K562 (cell line): Measurements from ENCODE around the gene ADGRG1. TPM values are rescaled to one million over a fixed set of nuclear protein-coding genes. Genes with fewer than 3 reads are reported as not detected.

Source experiments
- MAFG ChIP-seq: fragments of 450-650 bp; conservative IDR thresholded peaks from 2 replicates; pipeline ENCODE4 v1.6.1; 2016; ENCODE audit warnings: missing genetic modification characterization, missing compliant biosample characterization
- NR2C2 ChIP-seq, 2 experiments: fragments of 200-800 bp in 1 of 2; sonication (Bioruptor generic) in 1 of 2; sonication (generic) in 1 of 2; formaldehyde crosslinking in 1 of 2; IDR thresholded peaks; 2 replicates each; pipeline versions ENCODE4 v1.6.1 to v1.8.0; 2016 to 2022; ENCODE audit warnings: mild to moderate bottlenecking in 1 of 2, missing compliant biosample characterization in 1 of 2, missing genetic modification characterization in 1 of 2, missing genetic modification reagents in 1 of 2
- PCBP2 ChIP-seq: fragments of 200-400 bp; formaldehyde crosslinking; IDR thresholded peaks from 2 replicates; pipeline ENCODE4 v1.6.1; 2018; ENCODE audit warnings: low read length, low read depth, mild to moderate bottlenecking, moderate library complexity; ENCODE audit not compliant: poor library complexity, severe bottlenecking
- POU5F1 ChIP-seq: fragments of 150-350 bp; IDR thresholded peaks from 2 replicates; pipeline ENCODE4 v1.6.1; 2014; ENCODE audit warnings: borderline replicate concordance, low read length, low read depth, mild to moderate bottlenecking; ENCODE audit not compliant: partially characterized antibody
- PYGO2 ChIP-seq: fragments of 450-650 bp; IDR thresholded peaks from 2 replicates; pipeline ENCODE4 v1.6.1; 2016; ENCODE audit warnings: mild to moderate bottlenecking, missing genetic modification characterization, moderate library complexity, missing compliant biosample characterization
- RBFOX2 ChIP-seq: fragments of 200-400 bp; formaldehyde crosslinking; IDR thresholded peaks from 2 replicates; pipeline ENCODE4 v1.6.1; 2017; ENCODE audit warnings: low read depth, mild to moderate bottlenecking, low read length, moderate library complexity
- SLC30A9 ChIP-seq: fragments of 250-450 bp; sonication (Bioruptor Pico); IDR thresholded peaks from 2 replicates; pipeline ENCODE4 v1.8.0; 2022; ENCODE audit warnings: mild to moderate bottlenecking, moderate library complexity
- TAF15 ChIP-seq: fragments of 200-400 bp; formaldehyde crosslinking; IDR thresholded peaks from 2 replicates; pipeline ENCODE4 v1.6.1; 2017; ENCODE audit warnings: mild to moderate bottlenecking, low read depth, low read length, moderate library complexity
- TEAD1 ChIP-seq, 2 experiments: fragments of 450-650 bp in 1 of 2; sonication (generic) in 1 of 2; formaldehyde crosslinking; IDR thresholded peaks; 2 replicates each; pipeline versions ENCODE4 v1.4.0 to v1.8.0; 2020 to 2022; ENCODE audit warnings: mild to moderate bottlenecking in 2 of 2, missing genetic modification reagents in 1 of 2
- TEAD2 ChIP-seq: fragments of 450-650 bp; IDR thresholded peaks from 2 replicates; pipeline ENCODE4 v1.6.1; 2016; ENCODE audit warnings: missing genetic modification characterization, control low read depth, missing compliant biosample characterization
- TFAP4 ChIP-seq: sonication (generic); formaldehyde crosslinking; IDR thresholded peaks from 2 replicates; pipeline ENCODE4 v1.8.0; 2022; ENCODE audit warnings: missing genetic modification reagents, mild to moderate bottlenecking, moderate library complexity, borderline replicate concordance
- TOE1 ChIP-seq, 2 experiments: fragments of 450-650 bp in 1 of 2; sonication (generic) in 1 of 2; formaldehyde crosslinking in 1 of 2; IDR thresholded peaks; 2 replicates each; pipeline versions ENCODE4 v1.7.1 to v1.8.0; 2016 to 2022; ENCODE audit warnings: borderline replicate concordance in 2 of 2, mild to moderate bottlenecking in 2 of 2, antibody characterized with exemption in 1 of 2, inconsistent platforms in 1 of 2, low read depth in 1 of 2, missing genetic modification reagents in 1 of 2, moderate library complexity in 1 of 2
- U2AF1 ChIP-seq: fragments of 200-400 bp; formaldehyde crosslinking; optimal IDR thresholded peaks from 2 replicates; pipeline ENCODE3; 2017; ENCODE audit warnings: mild to moderate bottlenecking, low read depth, low read length, moderate library complexity
- WHSC1 ChIP-seq: IDR thresholded peaks from one replicate; pipeline ENCODE4 v1.6.1; 2012; ENCODE audit warnings: low read length, control low read depth, inconsistent platforms
- XRCC3 ChIP-seq: fragments of 450-650 bp; IDR thresholded peaks from 2 replicates; pipeline ENCODE4 v1.6.1; 2017; ENCODE audit warnings: mild to moderate bottlenecking, moderate library complexity
- ZNF174 ChIP-seq: fragments of 250-450 bp; sonication (Bioruptor Pico); IDR thresholded peaks from 2 replicates; pipeline ENCODE4 v1.4.0; 2020; ENCODE audit warnings: mild to moderate bottlenecking
- ZNF24 ChIP-seq: fragments of 450-650 bp; IDR thresholded peaks from 2 replicates; pipeline ENCODE4 v1.6.1; 2016
- ZNF764 ChIP-seq: fragments of 250-450 bp; sonication (Bioruptor Pico); IDR thresholded peaks from 2 replicates; pipeline ENCODE4 v1.4.0; 2020; ENCODE audit warnings: low read depth, mild to moderate bottlenecking, moderate library complexity
- polyA plus RNA-seq, 8 experiments: library from polyadenylated mRNA; depleted of rRNA in 4 of 8; stranded (reverse) in 5 of 8; unstranded in 3 of 8; fragments of >200 nt; fragmentation: Nextera tagmentation in 2 of 8; fragmentation: Illumina TruSeq in 1 of 8; extraction: Ambion mirVana in 2 of 8; extraction: Trizol in 1 of 8; gene quantifications; 2 replicates each; pipeline versions ENCODE4 v1.2.1 to v1.2.3, GENCODE V29; 2011 to 2014; ENCODE audit warnings: inconsistent platforms in 1 of 8, missing spikeins in 1 of 8
- total RNA-seq, 7 experiments: library from RNA; depleted of rRNA in 6 of 7; stranded (reverse); fragments of >200 nt in 6 of 7; fragmentation: Illumina TruSeq in 2 of 7; extraction: Trizol in 2 of 7; gene quantifications; 2 replicates each; pipeline versions ENCODE4 v1.2.1 to v1.2.3, GENCODE V29; 2011 to 2021; ENCODE audit warnings: low replicate concordance in 1 of 7
- TF ChIP-seq, protein P1 (sequence below): fragments of 200-400 bp; formaldehyde crosslinking; IDR thresholded peaks from 2 replicates; pipeline ENCODE4 v1.6.1; 2017; ENCODE audit warnings: mild to moderate bottlenecking, low read depth, low read length, moderate library complexity
- TF ChIP-seq, protein P2 (sequence below): fragments of 450-650 bp; IDR thresholded peaks from 2 replicates; pipeline ENCODE4 v1.6.1; 2017; ENCODE audit warnings: mild to moderate bottlenecking, moderate library complexity
- TF ChIP-seq, protein P3 (sequence below): fragments of 250-450 bp; sonication (Bioruptor Pico); IDR thresholded peaks from 2 replicates; pipeline ENCODE4 v1.6.1; 2021; ENCODE audit warnings: mild to moderate bottlenecking

The ADGRG1 gene
- total and polyA plus RNA-seq, 9 of the 15 experiments (the other 6 are each of a cell fraction or from before 2014, with no cell fraction given), result 0.04 to 0.31 (median 0.16) TPM; not detected in 6

GRCh38 chr16:57690782-57691471 is 62.5 kb downstream of the ADGRG1 start (continued):
- TF ChIP-seq, protein P1, sequence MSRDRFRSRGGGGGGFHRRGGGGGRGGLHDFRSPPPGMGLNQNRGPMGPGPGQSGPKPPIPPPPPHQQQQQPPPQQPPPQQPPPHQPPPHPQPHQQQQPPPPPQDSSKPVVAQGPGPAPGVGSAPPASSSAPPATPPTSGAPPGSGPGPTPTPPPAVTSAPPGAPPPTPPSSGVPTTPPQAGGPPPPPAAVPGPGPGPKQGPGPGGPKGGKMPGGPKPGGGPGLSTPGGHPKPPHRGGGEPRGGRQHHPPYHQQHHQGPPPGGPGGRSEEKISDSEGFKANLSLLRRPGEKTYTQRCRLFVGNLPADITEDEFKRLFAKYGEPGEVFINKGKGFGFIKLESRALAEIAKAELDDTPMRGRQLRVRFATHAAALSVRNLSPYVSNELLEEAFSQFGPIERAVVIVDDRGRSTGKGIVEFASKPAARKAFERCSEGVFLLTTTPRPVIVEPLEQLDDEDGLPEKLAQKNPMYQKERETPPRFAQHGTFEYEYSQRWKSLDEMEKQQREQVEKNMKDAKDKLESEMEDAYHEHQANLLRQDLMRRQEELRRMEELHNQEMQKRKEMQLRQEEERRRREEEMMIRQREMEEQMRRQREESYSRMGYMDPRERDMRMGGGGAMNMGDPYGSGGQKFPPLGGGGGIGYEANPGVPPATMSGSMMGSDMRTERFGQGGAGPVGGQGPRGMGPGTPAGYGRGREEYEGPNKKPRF, result no peak
- TF ChIP-seq SLC30A9 (CRISPR knock-in tag) (no peak), PCBP2 (no peak), RBFOX2 (no peak), ZNF764 (no peak), XRCC3 (no peak), NR2C2 (CRISPR knock-in tag; IDR thresholded peaks at IDR 0.05) (no peak), NR2C2 (tag; IDR thresholded peaks at IDR 0.05) (no peak), PYGO2 (tag) (no peak), ZNF24 (no peak), TEAD2 (tag) (no peak), TAF15 (no peak), U2AF1 (no peak), POU5F1 (no peak), TOE1 (IDR thresholded peaks at IDR 0.05; ENCODE audit: borderline replicate concordance) (no peak), TOE1 (CRISPR knock-in tag; IDR thresholded peaks at IDR 0.05; ENCODE audit: borderline replicate concordance, low read depth) (no peak), TEAD1 (CRISPR knock-in tag; IDR thresholded peaks at IDR 0.05) (0 out of 4 replicates have a peak, but pooled peaks of 1 of the 2 experiments have one; percentile 57), WHSC1 (no peak), MAFG (tag) (no peak), TFAP4 (CRISPR knock-in tag) (peak; percentile 62; the same call in 1 of the 2 replicates), ZNF174 (CRISPR knock-in tag) (no peak)
- TF ChIP-seq, protein P2, sequence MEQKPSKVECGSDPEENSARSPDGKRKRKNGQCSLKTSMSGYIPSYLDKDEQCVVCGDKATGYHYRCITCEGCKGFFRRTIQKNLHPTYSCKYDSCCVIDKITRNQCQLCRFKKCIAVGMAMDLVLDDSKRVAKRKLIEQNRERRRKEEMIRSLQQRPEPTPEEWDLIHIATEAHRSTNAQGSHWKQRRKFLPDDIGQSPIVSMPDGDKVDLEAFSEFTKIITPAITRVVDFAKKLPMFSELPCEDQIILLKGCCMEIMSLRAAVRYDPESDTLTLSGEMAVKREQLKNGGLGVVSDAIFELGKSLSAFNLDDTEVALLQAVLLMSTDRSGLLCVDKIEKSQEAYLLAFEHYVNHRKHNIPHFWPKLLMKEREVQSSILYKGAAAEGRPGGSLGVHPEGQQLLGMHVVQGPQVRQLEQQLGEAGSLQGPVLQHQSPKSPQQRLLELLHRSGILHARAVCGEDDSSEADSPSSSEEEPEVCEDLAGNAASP, result no peak
- TF ChIP-seq, protein P3, sequence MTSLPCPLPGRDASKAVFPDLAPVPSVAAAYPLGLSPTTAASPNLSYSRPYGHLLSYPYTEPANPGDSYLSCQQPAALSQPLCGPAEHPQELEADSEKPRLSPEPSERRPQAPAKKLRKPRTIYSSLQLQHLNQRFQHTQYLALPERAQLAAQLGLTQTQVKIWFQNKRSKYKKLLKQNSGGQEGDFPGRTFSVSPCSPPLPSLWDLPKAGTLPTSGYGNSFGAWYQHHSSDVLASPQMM (CRISPR knock-in tag), result no peak
